ENCODE measurements around the gene SIDT1.

SIDT1 gene

GRCh38 chr3:113597596-113598354, 65.4 kb downstream of the SIDT1 start:
- DNase-seq (ENCODE audit: low read depth), result no peak

GRCh38 chr3:113600418-113601182, 68.2 kb downstream of the SIDT1 start:
- no peak for DNase-seq (ENCODE audit: low read depth)

DNA sequence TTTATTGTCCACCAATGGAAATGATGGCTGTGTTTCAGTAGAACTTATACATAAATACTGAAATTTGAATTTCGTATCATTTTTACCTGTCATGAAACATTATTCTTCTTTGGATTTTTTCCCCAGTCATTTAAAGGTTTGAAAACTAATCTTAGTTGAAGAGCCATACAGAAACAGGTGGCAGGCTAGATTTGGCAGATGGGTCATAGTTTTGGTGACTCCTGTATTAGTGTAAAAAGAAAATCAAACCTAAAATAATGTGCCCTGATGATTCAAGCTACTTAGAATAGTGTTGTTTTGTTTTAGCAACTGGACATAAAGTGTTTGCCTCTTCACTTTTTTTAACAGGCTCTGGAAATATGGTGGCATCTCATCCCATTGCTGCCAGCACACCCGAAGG, 68.9 kb downstream of the SIDT1 start:
- no peak for DNase-seq (ENCODE audit: low read depth)

GRCh38 chr3:113602256-113602655, 69.9 kb downstream of the SIDT1 start:
- no peak for DNase-seq (ENCODE audit: low read depth)

DNA sequence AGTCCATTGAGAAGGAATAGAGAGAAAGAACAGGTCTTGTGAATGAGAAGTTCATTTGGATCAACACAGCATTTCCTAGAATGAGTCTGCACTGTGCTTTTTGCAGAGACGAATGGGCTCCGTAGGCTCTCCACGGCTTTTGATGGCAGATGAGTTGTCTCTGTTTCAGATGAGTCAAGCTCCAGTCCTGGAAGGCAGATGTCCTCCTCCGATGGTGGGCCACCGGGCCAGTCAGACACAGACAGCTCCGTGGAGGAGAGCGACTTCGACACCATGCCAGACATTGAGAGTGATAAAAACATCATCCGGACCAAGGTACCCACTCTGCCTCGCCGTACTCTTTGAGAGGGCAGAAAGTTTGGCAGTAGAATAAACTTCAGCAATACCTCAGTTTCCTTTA, 70.5 kb downstream of the SIDT1 start:
- no peak for DNase-seq (ENCODE audit: low read depth)

DNA sequence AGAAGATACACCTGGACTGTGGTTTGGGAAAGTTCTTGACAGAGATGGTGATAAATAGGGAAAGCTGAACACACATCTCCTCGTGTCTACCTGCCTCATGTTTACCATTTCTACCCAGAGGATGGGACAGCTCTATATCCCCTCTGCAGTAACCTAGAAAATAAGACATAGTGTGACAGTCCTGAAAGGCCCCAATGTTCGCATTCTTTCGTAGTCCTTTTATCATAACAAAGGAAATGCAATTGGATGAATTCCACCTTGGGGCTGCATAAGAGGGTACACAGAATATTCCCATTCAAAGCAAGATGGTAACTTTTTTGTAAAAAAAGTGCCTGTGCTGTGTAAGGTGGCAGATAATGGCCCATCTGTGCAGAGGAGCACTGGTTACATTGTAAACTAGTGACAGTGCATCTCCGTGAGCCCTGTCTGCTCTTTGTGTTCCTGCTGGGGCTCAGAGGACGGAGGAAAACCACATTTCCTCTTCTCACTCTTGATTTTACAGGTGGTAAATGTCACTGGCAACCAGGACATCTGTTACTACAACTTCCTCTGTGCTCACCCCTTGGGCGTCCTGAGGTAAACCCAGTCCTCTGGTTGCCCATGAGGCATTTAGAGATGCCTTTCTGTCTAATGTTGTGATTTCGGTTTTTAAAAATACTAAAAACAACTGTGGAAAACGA, 74.3 kb downstream of the SIDT1 start:
- no peak for DNase-seq (ENCODE audit: low read depth)

DNA sequence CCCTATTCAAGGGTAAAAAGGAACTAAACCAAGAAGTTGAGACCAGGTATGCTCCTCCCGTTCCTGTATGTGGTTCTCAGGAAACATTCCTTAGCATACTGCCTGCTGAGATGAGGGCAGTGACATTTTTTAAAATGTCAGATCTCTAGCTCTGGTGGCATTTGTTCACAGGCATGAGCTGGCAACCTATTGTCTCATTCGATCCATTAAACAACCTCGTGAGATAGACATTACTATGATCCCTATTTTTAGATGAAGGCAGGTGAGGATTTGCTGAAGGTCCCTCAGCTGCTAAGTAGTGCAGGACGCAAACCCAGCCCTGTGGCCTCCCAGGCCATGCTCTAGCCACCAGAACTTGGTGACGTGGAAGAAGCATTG, 74.9 kb downstream of the SIDT1 start:
- DNase-seq (ENCODE audit: low read depth), result no peak

DNA sequence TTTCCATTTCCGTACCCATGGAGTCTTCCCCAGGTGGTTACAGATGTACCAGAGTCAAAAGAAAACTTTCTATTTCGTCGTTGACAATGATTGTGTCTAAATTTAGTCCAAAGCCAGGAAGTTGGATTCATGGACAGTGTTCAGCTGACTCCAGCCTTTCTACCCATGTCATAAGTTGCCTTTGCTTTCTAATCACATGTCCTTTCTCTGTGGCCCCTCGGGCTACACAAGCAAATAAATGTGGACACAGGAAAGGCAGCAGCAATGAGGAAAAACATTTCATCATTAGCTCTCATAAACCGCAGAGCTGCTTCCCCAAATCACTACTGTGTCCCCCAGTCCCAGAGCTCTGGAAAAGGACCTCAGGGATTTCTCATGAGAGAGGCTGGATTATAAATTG, 82.0 kb downstream of the SIDT1 start:
- no peak for DNase-seq (ENCODE audit: low read depth)

GRCh38 chr3:113615976-113616375, 83.6 kb downstream of the SIDT1 start:
- DNase-seq (ENCODE audit: low read depth), result no peak

- no peak for DNase-seq (ENCODE audit: low read depth)
These were observed 85.4 kb downstream of the SIDT1 start for GRCh38 chr3:113617726-113618125.

- no peak for DNase-seq (ENCODE audit: low read depth)
These were observed 87.7 kb downstream of the SIDT1 start for GRCh38 chr3:113620091-113620490.

DNA sequence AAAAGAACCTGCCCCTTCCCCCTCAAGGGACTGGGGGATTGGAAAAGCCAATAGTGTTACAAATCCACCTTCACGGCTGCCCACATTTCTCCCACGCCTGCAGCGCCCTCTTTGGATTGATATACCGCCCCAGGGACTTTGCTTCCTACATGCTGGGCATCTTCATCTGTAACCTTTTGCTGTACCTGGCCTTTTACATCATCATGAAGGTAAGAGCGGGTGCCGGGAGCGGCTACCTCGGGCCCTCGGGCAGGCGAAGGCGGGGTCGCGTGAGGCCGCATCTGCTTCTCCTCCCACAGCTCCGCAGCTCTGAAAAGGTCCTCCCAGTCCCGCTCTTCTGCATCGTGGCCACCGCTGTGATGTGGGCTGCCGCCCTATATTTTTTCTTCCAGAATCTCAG, 91.0 kb downstream of the SIDT1 start:
- DNase-seq (ENCODE audit: low read depth), result no peak

- no peak for DNase-seq (ENCODE audit: low read depth)
These were observed 91.5 kb downstream of the SIDT1 start for GRCh38 chr3:113623811-113624210.

DNA sequence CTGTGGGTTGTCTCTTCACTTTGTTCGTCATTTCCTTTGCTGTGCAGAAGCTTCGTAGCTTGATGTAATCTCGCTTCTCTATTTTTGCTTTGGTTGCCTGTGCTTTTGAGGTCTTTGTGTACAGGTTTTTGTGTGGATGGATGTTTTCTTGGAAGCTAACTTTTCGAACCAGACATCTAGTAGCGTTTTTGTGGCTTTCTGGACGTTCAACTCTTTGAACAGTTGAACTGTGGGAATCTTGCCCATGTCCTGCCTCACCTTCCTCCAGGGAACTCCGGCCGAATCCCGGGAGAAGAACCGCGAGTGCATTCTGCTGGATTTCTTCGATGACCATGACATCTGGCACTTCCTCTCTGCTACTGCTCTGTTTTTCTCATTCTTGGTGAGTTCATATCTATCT, 93.5 kb downstream of the SIDT1 start:
- no peak for DNase-seq (ENCODE audit: low read depth)

DNA sequence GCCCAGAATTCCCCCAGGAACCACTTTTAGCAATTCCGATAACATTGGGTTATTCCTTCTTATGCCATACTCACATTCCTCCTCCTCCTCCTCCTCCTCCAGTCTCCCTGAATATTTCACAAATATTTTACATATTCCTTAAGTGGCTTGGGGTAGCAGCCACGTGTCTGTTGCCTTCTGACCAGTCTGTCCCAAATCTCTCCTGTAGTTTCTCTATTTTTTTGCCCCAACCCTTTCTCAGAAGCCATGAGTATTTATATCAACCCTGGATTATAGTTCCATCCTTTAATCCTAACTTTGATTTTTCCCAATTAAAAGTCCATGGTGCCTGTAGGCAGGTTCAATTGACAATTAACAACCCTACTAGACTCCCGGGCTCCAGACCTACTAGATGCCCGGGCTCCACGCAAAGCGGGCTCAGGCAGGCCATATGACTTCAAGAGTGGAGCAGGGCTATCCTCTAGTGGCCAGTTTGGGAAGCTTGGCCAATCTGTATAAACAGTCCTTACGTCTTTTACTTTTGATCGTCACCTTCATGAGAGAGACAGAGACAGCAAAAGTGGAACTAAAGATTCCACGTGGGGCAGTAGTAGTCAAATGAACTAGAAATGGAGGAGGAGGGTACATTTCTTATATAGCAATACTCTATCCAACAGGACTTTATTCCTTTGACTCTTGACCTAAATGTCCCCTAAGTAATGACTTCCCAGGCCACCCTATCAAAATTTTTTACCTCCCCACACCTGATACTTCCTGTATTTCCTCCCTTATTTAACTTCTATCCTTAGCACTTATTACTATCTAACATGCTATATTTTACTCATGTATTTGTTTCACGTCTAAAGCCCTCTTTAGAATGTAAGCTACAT, 94.4 kb downstream of the SIDT1 start:
- DNase-seq (ENCODE audit: low read depth), result no peak

DNA sequence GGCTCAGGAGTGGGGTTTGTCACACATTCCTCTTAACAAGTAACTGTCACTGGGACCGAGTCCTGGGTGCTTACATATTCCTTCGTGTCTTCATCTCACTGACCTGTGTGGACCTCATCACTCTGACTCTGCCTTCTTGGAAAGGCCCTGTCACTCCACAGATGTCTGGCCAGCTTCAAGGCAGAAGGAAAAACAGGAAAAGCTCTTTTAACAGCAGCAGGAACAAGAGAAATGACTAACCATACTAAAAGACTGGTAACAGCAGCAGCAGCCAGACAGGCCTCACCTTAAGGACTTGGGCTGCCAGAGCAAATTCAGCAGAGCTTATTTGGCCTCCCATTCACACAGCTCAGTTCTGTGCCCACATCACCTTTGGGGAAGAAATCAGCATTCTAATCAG, 96.0 kb downstream of the SIDT1 start:
- no peak for DNase-seq (ENCODE audit: low read depth)

GRCh38 chr3:113628788-113629187, 96.4 kb downstream of the SIDT1 start:
- DNase-seq (ENCODE audit: low read depth), result no peak

GRCh38 chr3:113629584-113630421, 97.4 kb downstream of the SIDT1 start:
- no peak for DNase-seq (ENCODE audit: low read depth)

GRCh38 chr3:113630956-113631542, 98.7 kb downstream of the SIDT1 start:
- no peak for DNase-seq (ENCODE audit: low read depth)

DNA sequence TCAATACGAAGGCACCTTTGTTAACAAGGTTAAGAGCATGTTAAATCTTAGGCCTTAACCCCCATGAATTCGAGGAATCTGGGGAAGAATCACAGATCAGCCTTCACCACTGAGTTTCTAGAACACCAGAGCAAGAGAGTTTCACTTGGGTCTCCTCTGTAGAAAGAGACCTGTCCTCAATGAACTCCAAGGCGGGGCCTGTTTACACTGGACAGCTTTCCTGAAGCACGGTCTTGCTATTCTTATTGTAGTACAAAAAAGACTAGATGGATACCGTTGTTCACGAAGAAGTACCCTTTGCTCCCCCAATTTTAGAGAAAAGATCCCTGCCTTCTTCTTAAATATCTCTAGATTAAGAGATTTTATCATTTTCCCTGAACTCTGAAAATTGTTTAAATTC, 99.2 kb downstream of the SIDT1 start:
- DNase-seq (ENCODE audit: low read depth), result no peak
